Heart left ventricle (tissue), 16 donors: ENCODE data around the gene SORBS1. TPM values are rescaled to one million over a fixed set of nuclear protein-coding genes. Genes with fewer than 3 reads are reported as not detected.
A peak's percentile ranks its signal among the peaks of the same experiment; 100 is the strongest.

ENCODE experiments used
- ATAC-seq, 4 donors: fragments of 200-7000 bp; cut with Tn5 transposase; one replicate each; pipeline ENCODE4 v1.9.1; 2020 to 2022; ENCODE audit warnings: moderate library complexity in 4 of 4, mild to moderate bottlenecking in 3 of 4, moderate number of reproducible peaks in 1 of 4
- DNase-seq, 5 donors: peaks; one replicate each; pipeline ENCODE4 v3.0.0-alpha.2; 2020
- H3K27ac ChIP-seq, 12 donors: fragments of 200-600 bp; sonication (generic) in 4 of 12; one replicate each; pipeline versions ENCODE4 v1.5.0 to v1.8.0; 2016 to 2022; ENCODE audit warnings: mild to moderate bottlenecking in 2 of 12
- H3K27me3 ChIP-seq, 9 donors: fragments of 200-600 bp; sonication (generic) in 2 of 9; one replicate each; pipeline versions ENCODE4 v1.5.1 to v1.8.0; 2016 to 2022; ENCODE audit warnings: mild to moderate bottlenecking in 3 of 9
- H3K36me3 ChIP-seq, 9 donors: fragments of 200-600 bp; sonication (generic) in 2 of 9; one replicate each; pipeline versions ENCODE4 v1.5.0 to v1.8.0; 2018 to 2022; ENCODE audit warnings: mild to moderate bottlenecking in 2 of 9
- H3K4me1 ChIP-seq, 12 donors: fragments of 200-600 bp; sonication (generic) in 4 of 12; one replicate each; pipeline versions ENCODE4 v1.5.0 to v1.8.0; 2016 to 2022; ENCODE audit warnings: mild to moderate bottlenecking in 3 of 12
- H3K4me3 ChIP-seq, 12 donors: fragments of 200-600 bp; sonication (generic) in 4 of 12; one replicate each; pipeline versions ENCODE4 v1.5.0 to v1.8.0; 2017 to 2022; ENCODE audit warnings: mild to moderate bottlenecking in 9 of 12, moderate library complexity in 4 of 12
- H3K9me3 ChIP-seq, 12 donors: fragments of 200-600 bp; sonication (generic) in 4 of 12; one replicate each; pipeline versions ENCODE4 v1.5.0 to v1.8.0; 2016 to 2022; ENCODE audit warnings: mild to moderate bottlenecking in 1 of 12
- CTCF ChIP-seq, 12 donors: fragments of 200-600 bp; sonication (generic) in 4 of 12; IDR thresholded peaks; one replicate each; pipeline versions ENCODE4 v1.5.0 to v1.8.0; 2018 to 2022; ENCODE audit warnings: antibody characterized with exemption in 12 of 12, mild to moderate bottlenecking in 5 of 12
- POLR2A ChIP-seq, 2 donors: fragments of 450-650 bp; IDR thresholded peaks; one replicate each; pipeline ENCODE4 v1.6.1; 2017; ENCODE audit warnings: antibody characterized with exemption in 2 of 2, mild to moderate bottlenecking in 2 of 2, moderate library complexity in 2 of 2
- WGBS, 4 donors: extraction: QIAGEN DNeasy Blood & Tissue Kit in 2 of 4; methylation state at CpG; one replicate each; pipeline versions ENCODE4 v1.1.5 to v1.1.7; 2013 to 2018; 5-methylcytosine and 5-hydroxymethylcytosine counted together
- intact Hi-C, 10 donors: fragments of 100-400 bp; cut with DNase I; formaldehyde crosslinking; loops; one replicate each; pipeline versions ENCODE4 v1.11.1 to v1.14.2; 2022
- polyA plus RNA-seq, 2 donors: library from polyadenylated mRNA; stranded (reverse); fragments of 200-250 nt; gene quantifications; one replicate each; pipeline ENCODE4 v1.2.3, GENCODE V29; 2013
- total RNA-seq, 9 donors: library from RNA; depleted of rRNA in 2 of 9; stranded (reverse); fragments of >200 nt in 2 of 9; fragmentation: NEBNext Ultra II Directional in 3 of 9; extraction: Animal tissue kit (Norgen Biotek cat#: 25700) in 3 of 9; gene quantifications; one replicate each; pipeline versions ENCODE4 v1.1.0 to v1.2.4, GENCODE V29; 2016 to 2023
- donor health status: ischemic (EF 13 %, LVEDD 7.1; RV severe dilation, severe dysfunction).
- donor health status: healthy with polysubstance abuse.
- donor health status: DM: no; HTN: yes; CAD: no.
- donor health status: DM: no; HTN: no; CAD: no.
- donor health status: ischemic (EF 25% LVEDD 6.9; RV normal size, moderate dysfunction).
- donor health status: ischemic (EF 25% LVEDD 5.7; RV mildly dilated, moderate dysfunction).
- donor health status: healthy.
- donor health status: DM: yes; HTN: yes; CAD: no.
- donor health status: ischemic (EF 35%, LVEDD 5.7; RV mildly dilated, moderate dysfunction).
- donor health status: nonischemic (EF 11% LVEDD 7.7; RV severe dilation, severe dysfunction).
- donor health status: DM: yes; HTN: yes; CAD: no.
- donor health status: PGD.
- donor health status: ischemic (EF 29% LVEDD 5.4; RV normal size, mild dysfunction).
- donor health status: nonischemic (EF 23%, LVEDD 6.1; RV moderate dilation, normal function).

The SORBS1 gene
- total and polyA plus RNA-seq, 11 donors, result 355 to 1,440 (median 886) TPM

- H3K4me3 ChIP-seq, result no peak overlapping the region
- H3K4me1 ChIP-seq, result peaks cover 21 to 98% (median 69%) of the 10 kb centered on the region in 12 donors
- DNase-seq, result no peak
- no peaks in the 10 kb centered on the region for H3K27me3 ChIP-seq
- peaks cover 0 to 24% (median 4%) of the 10 kb centered on the region in 9 donors for H3K36me3 ChIP-seq
- peak overlapping the region; percentile 40 to 94 (median 82) for H3K27ac ChIP-seq
- no peak for TF ChIP-seq CTCF (IDR thresholded peaks at IDR 0.05)
- intact Hi-C loops, result no loop called here
- WGBS, 4 donors, result 51 to 65% (median 59%) methylated on average over 7 of the region's 7 CpGs
- no peaks in the 10 kb centered on the region for H3K9me3 ChIP-seq
- peak in 1 of 4 donors; percentile 17 for ATAC-seq
These were observed 120.2 kb downstream of the SORBS1 start for GRCh38 chr10:95440756-95441546.

GRCh38 chr10:95440038-95440725 is 121.0 kb downstream of the SORBS1 start:
- peaks cover 26 to 98% (median 69%) of the 10 kb centered on the region in 12 donors for H3K4me1 ChIP-seq

GRCh38 chr10:95438781-95439180 is 122.4 kb downstream of the SORBS1 start:
- Histone ChIP-seq H3K4me1 (peaks cover 35 to 99% (median 67%) of the 10 kb centered on the region in 12 donors), H3K9me3 (no peaks in the 10 kb centered on the region), H3K4me3 (no peak overlapping the region), H3K27ac (peak overlapping the region in 10 of 12 donors; percentile 50 to 94 (median 80)), H3K27me3 (no peaks in the 10 kb centered on the region), H3K36me3 (peaks cover 0 to 30% (median 4%) of the 10 kb centered on the region in 9 donors)
- ATAC-seq (no peak), DNase-seq (no peak)
- TF ChIP-seq CTCF (IDR thresholded peaks at IDR 0.05), result no peak
- TF ChIP-seq POLR2A (IDR thresholded peaks at IDR 0.05), result no peak
- intact Hi-C loops, result no loop called here
- 94 to 97% (median 96%) methylated on average over 2 of the region's 2 CpGs for WGBS, 4 donors

More at GRCh38 chr10:95440038-95440725, 121.0 kb downstream of the SORBS1 start:
- H3K36me3 ChIP-seq, result peaks cover 0 to 30% (median 4%) of the 10 kb centered on the region in 9 donors
- H3K4me3 ChIP-seq, result no peak overlapping the region
- TF ChIP-seq CTCF (IDR thresholded peaks at IDR 0.05), result no peak
- TF ChIP-seq POLR2A (IDR thresholded peaks at IDR 0.05), result no peak
- H3K27ac ChIP-seq, result peak overlapping the region in 11 of 12 donors; percentile 40 to 94 (median 84)
- intact Hi-C loops, result no loop called here
- DNase-seq (no peak), ATAC-seq (no peak)
- H3K9me3 ChIP-seq, result no peaks in the 10 kb centered on the region
- WGBS, 4 donors, result 59 to 73% (median 66%) methylated on average over 6 of the region's 6 CpGs
- no peaks in the 10 kb centered on the region for H3K27me3 ChIP-seq

- ATAC-seq (peak; percentile 30 to 65 (median 54)), DNase-seq (peak in 3 of 5 donors; percentile 60 to 74 (median 61))
- peaks cover 0 to 30% (median 4%) of the 10 kb centered on the region in 9 donors for H3K36me3 ChIP-seq
- peak overlapping the region in 11 of 12 donors; percentile 2 to 94 (median 79) for H3K27ac ChIP-seq
- no peak overlapping the region for H3K4me3 ChIP-seq
- WGBS, 4 donors, result 0 to 18% (median 14%) methylated on average over 3 to 7 of the region's 7 CpGs
- H3K27me3 ChIP-seq, result no peaks in the 10 kb centered on the region
- peaks cover 36 to 99% (median 69%) of the 10 kb centered on the region in 12 donors for H3K4me1 ChIP-seq
- intact Hi-C loops, result no loop called here
- no peak for TF ChIP-seq CTCF (IDR thresholded peaks at IDR 0.05)
- no peak for TF ChIP-seq POLR2A (IDR thresholded peaks at IDR 0.05)
- H3K9me3 ChIP-seq, result no peaks in the 10 kb centered on the region
These were observed 123.5 kb downstream of the SORBS1 start for GRCh38 chr10:95437669-95438068.
